GM23248 (cell line): ENCODE results near the gene TMEM248.

ENCODE experiments used
- EZH2 ChIP-seq: fragments of 200-600 bp; sonication (generic); IDR thresholded peaks from 2 replicates; pipeline ENCODE4 v1.6.1; 2018; ENCODE audit warnings: antibody characterized with exemption, mild to moderate bottlenecking; ENCODE audit not compliant: insufficient read depth, poor library complexity, severe bottlenecking
- EZH2phosphoT487 ChIP-seq: fragments of 200-600 bp; sonication (generic); IDR thresholded peaks from 2 replicates; pipeline ENCODE4 v1.6.1; 2018; ENCODE audit warnings: antibody characterized with exemption, moderate library complexity, mild to moderate bottlenecking, low read depth; ENCODE audit not compliant: insufficient read depth

DNA sequence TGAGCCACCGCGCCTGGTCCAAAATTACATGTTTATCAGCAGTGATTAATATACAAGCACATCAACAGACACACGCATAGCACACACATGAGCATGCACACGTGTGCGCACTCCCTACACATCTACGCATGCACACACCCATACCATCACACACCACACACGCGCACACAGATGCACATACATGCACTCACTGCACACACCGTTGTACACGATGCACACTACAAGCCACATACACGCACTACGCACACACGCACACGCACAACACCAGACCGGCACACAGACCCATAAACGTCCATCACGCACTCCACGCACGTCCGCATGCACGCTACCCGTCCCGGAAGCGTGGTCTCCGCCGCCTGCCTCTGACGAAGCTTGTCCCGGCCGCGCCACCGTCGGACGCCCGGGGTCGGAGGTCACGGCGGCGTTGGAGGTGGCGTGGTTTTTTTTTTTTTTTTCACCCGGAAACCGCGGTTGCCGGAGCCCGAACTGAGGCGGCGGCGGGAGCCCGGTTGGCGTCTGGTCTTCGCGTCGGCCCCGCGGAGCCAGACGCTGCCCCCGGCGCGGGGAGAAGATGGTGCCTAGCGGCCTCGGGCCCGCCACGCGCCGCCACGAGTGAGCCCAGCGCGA is at the start of gene TMEM248:
- TF ChIP-seq EZH2 (no peak), EZH2phosphoT487 (no peak)
